GM10248 (cell line): ENCODE data around the gene DAB1.

Source experiments
- CTCF ChIA-PET: fragments of 300-600 bp; sonication (Branson Sonifier 250); formaldehyde crosslinking; extraction: SDS; loops from one replicate; lab custom pipeline; 2021; ENCODE audit warnings: antibody characterized with exemption; lab: Yijun Ruan, JAX
- POLR2A ChIA-PET: fragments of 350-650 bp; sonication (Branson Sonifier 250); formaldehyde crosslinking; extraction: SDS; loops from one replicate; lab custom pipeline; 2020; ENCODE audit warnings: antibody characterized with exemption; lab: Yijun Ruan, JAX
- DNase-seq: peaks from one replicate; pipeline ENCODE4 v3.0.0; 2012; ENCODE audit errors: extremely low spot score
- TF ChIP-seq, protein P1 (sequence below): IDR thresholded peaks from 2 replicates; pipeline ENCODE4 v1.5.1; 2012; ENCODE audit warnings: mild to moderate bottlenecking, low read depth; ENCODE audit errors: extremely low read depth, missing control alignments, control extremely low read depth

The DAB1 gene

GRCh38 chr1:57218487-57219079 is 205.3 kb downstream of the DAB1 start:
- DNase-seq: no peak
- CTCF ChIA-PET: no interaction called here
- POLR2A ChIA-PET: no interaction called here
- TF ChIP-seq, protein P1, sequence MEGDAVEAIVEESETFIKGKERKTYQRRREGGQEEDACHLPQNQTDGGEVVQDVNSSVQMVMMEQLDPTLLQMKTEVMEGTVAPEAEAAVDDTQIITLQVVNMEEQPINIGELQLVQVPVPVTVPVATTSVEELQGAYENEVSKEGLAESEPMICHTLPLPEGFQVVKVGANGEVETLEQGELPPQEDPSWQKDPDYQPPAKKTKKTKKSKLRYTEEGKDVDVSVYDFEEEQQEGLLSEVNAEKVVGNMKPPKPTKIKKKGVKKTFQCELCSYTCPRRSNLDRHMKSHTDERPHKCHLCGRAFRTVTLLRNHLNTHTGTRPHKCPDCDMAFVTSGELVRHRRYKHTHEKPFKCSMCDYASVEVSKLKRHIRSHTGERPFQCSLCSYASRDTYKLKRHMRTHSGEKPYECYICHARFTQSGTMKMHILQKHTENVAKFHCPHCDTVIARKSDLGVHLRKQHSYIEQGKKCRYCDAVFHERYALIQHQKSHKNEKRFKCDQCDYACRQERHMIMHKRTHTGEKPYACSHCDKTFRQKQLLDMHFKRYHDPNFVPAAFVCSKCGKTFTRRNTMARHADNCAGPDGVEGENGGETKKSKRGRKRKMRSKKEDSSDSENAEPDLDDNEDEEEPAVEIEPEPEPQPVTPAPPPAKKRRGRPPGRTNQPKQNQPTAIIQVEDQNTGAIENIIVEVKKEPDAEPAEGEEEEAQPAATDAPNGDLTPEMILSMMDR: no peak

DNA sequence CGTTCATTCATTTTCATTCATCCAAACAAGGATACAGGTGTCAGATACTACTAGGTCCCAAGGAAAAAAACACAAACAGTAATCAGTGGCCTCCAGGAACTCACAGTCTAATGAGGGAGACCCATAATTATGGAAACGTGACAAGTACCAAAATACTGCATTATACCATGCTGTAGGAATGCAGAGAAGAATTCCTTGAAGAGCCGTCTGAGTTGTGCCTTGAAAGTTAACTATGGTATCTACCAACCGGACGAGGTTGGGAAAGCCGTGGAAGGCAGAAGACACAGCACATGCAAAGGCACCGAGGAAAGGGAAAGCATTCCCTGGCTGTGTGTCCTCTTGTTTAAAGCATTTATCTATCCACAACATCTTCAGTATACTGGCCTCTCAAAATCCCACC is 206.0 kb downstream of the DAB1 start:
- ChIA-PET CTCF (interaction anchor here (0.7 kb wide), 1 partner anchor 8 kb away, joined by 3 read pairs; no protein-coding TSS in a partner anchor), POLR2A (no interaction called here)
- no peak for DNase-seq
- TF ChIP-seq, protein P1: no peak

DNA sequence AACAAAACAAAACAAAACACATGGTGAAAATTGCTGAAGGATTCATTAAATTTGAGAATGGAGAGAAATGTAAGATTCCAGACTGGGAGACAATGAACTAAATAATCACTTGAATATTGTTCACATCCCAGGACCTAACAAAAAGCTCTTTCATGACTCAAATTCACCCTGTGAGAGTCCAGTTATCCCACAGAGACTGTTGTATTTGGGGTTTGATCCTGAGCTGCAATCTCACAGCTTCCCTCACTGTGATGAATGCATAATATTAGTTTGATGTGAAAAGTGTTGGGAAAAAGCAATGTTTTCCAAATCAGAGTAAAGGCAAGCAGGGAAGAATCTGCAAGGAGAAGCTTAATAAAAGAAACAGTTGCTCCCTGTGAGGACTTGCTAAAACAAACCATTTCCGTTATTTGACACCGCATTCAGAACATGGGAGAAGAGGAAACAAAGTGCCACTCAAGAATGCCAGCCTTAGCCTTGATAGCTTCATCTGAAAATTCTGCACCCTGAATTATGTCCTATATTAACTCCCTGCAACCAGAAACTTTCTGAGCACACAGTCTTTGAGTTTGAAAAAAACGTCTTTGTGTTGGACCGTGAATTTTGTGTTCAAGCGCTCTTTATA is 208.8 kb downstream of the DAB1 start:
- DNase-seq: no peak
- POLR2A ChIA-PET: no interaction called here
- CTCF ChIA-PET: no interaction called here
- TF ChIP-seq, protein P1: no peak

DNA sequence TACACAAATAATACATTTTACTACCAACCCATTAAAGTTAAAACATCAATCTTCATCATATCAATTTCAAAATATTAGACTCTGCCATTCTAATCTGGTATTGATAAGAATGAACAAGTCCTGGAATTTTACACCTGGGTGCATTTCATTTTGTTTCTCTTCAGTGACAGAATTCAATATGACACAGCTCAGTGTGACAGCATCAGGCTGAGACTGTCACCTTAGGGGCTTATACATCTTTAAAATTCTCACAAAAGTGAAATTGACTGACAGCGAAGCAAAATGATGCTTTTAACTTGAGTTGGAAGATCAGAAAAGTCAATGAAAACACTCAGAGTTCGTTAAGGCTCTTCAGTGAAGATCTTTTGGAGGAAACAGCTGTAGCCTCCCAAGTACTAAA is 213.0 kb downstream of the DAB1 start:
- CTCF ChIA-PET: no interaction called here
- POLR2A ChIA-PET: no interaction called here
- no peak for DNase-seq
- TF ChIP-seq, protein P1: no peak

DNA sequence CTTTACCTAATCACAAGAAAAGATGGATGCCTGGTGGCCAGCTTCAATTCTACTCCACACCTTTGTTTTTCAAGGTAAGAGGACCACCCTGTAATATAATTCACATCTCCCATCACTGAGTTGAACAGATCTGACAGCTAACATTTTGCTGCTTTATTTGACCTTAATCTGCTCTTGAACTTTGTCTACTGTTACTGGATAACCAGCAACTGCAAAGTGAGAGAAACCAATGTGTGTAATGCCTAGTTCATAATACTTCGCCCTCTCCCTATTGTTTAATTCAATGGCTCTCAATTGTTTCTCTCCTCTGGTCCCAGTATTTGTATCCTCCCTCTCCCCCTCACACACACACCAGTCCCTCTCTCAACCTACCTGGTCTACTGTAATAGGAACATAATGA is 214.4 kb downstream of the DAB1 start:
- POLR2A ChIA-PET: no interaction called here

GRCh38 chr1:57208741-57209302 is 215.0 kb downstream of the DAB1 start:
- TF ChIP-seq, protein P1: no peak
- CTCF ChIA-PET: interaction anchor here (0.9 kb wide), 1 partner anchor 32 kb away, joined by 3 read pairs; no protein-coding TSS in a partner anchor

More for the DNA sequence above, 214.4 kb downstream of the DAB1 start:
- CTCF ChIA-PET: interaction anchor here (0.9 kb wide), 1 partner anchor 31 kb away, joined by 3 read pairs; no protein-coding TSS in a partner anchor
- TF ChIP-seq, protein P1: no peak
- DNase-seq: no peak

More at GRCh38 chr1:57208741-57209302, 215.0 kb downstream of the DAB1 start:
- no peak for DNase-seq
- POLR2A ChIA-PET: no interaction called here
